Measurements from ENCODE around the gene FGF1.

- TF ChIP-seq POLR2A (IDR thresholded peaks at IDR 0.05; ENCODE audit: low read depth, low read length) = no peak
- no peak for TF ChIP-seq POLR2AphosphoS5 (IDR thresholded peaks at IDR 0.05; ENCODE audit: low read depth, low read length)
- no peak for TF ChIP-seq TAF1 (IDR thresholded peaks at IDR 0.05; ENCODE audit: low read depth, low read length)
- no peak for TF ChIP-seq SPI1 (IDR thresholded peaks at IDR 0.05; ENCODE audit: low read depth, low read length)
- TF ChIP-seq POU2F2 (IDR thresholded peaks at IDR 0.05; ENCODE audit: low read depth, low read length) = no peak
These were observed 95.2 kb downstream of the FGF1 start for GRCh38 chr5:142590451-142591231.

Data from GM12891 (cell line).